GM18505 (cell line): ENCODE measurements around the gene YEATS2.

Experiments used
- ATAC-seq: cut with Tn5 transposase; IDR thresholded peaks from one replicate; pipeline ENCODE4 v1.9.1; 2021; ENCODE audit not compliant: unreplicated experiment
- POLR2A ChIP-seq: IDR thresholded peaks from 4 replicates; pipeline ENCODE4 v1.6.1; 2011; ENCODE audit warnings: borderline replicate concordance; ENCODE audit not compliant: insufficient read depth, insufficient read length; ENCODE audit errors: extremely low read depth

Gene YEATS2

DNA sequence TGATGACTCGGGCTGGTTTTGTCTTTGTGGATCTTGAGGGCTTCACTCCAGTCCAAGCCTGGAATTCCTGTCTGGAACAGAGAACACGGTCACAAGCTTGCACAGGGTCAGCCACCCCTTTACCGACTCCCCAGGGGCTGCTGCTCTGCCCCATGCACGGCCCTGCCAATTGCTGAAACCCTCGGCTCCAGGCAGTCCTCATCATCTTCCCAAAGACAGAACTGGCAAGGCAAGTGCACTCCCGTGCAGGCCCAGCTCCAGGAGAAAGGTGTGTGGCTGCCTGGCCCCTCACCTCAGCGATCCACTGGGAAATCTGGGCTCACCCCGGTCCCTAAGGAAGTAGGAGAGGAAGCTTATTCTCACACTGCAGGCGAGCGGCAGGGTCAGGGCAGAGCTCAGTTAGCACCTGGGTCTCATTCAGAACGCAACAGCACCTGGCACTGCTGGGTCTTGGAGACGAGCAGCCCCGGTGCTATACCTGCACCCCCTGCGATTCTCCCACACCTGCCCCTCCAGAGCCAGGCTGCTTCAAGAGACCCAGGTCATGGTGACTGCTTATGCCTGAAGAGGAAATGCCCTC, 120.5 kb downstream of the YEATS2 start:
- ATAC-seq, result no peak
- TF ChIP-seq POLR2A, result no peak

DNA sequence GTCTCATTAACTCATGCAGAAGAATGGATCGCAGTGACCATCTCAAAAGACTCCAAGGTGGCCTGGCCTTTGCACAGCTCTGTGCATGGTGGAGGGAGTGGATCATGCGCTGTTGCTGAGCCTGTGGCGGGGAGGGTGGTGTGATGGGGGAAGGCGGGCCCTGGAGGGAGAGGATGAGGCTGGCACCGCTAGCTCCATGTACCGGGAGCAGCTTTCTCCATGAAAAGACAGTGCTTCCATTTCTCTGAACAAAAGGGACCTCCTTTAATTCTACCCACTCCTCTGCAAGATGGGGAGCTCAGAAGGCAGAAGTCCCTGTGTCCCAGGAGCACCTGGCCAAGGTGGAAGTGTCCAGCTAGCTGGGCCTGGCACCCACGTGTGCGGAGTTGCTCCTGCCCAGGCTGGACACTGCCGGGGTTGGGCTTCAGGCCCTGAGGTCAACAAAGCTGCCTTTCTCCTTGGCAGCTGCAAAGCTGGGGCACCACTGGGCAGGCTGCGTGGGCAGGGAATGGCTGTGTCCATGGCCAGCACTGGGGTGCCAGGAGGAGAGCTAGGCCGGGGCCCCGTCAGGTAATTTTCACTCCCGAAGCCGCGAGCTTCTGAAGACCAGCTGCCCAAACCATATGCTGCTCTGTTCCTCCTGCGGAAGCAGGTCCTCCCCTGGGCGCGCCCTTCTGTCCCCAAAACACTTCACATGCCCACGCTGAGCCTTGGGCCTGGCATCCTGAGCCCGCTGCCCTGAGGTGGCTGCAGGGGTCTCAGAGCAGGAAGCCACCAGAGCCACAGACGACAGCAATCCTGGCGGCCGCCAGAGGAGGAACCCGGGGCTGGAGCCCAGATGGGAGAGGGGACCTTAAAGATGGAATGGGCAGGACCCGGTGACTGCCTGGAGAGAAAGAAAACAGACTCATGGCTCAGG, 121.4 kb downstream of the YEATS2 start:
- ATAC-seq, result no peak
- no peak for TF ChIP-seq POLR2A

DNA sequence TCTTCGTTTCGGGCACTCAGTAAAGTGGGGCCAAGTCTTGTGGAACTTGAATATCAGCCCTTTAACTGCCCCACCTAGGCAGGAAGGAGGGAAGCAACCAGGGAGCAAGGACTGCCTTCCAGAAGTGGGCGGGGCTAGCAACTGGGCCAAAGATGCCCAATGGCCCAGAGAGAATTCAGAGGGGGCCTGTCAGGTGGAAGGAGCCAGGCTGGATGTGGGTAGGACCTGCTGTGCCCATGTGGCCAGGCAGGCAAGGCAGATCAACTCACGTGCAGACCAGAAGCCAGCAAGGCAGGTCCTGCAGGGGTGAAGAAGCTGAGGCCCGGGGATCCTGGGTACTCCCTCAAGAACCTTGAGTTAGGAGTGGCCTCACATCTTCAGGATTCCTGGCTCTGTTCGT, 122.2 kb downstream of the YEATS2 start:
- no peak for TF ChIP-seq POLR2A
- no peak for ATAC-seq

DNA sequence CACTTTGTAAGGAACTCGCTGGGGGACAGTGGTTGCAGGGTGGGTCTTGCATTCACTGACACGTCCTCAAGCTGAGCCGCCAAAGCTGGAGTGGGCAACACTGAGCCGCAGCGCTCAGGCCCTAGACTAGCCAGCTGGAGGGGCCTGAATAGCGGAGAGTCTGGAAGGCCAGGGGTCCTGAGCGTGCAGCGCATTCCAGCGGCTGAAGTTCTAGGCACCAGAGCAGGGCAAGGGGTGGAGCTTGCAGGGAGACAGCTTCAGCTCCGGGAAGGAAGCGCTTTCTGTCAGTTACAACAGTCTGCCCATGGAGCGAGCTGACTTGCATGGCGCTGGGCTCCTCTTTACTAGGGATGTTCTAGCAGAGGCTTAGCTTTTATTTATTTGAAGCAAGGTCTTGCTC, 125.0 kb downstream of the YEATS2 start:
- TF ChIP-seq POLR2A, result no peak
- ATAC-seq, result no peak

DNA sequence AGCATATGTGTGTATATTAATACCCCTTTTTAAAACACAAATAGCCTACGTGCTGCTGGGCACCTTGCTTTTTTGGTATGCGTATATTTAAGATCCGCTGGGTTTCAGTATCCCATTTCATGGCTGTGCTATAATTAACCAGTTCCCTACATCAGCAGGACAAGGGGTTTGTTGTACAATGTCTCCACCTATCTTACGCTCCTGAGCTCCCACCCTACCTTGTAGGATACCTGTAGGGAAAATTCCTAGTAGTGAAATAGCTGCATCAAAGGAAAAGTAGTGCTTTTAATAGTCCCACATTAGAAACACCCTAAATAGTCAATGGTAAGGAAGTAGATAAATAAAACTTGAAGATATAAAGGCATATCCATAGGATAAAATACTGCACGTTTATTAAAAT, 126.4 kb downstream of the YEATS2 start:
- no peak for TF ChIP-seq POLR2A
- ATAC-seq, result no peak

DNA sequence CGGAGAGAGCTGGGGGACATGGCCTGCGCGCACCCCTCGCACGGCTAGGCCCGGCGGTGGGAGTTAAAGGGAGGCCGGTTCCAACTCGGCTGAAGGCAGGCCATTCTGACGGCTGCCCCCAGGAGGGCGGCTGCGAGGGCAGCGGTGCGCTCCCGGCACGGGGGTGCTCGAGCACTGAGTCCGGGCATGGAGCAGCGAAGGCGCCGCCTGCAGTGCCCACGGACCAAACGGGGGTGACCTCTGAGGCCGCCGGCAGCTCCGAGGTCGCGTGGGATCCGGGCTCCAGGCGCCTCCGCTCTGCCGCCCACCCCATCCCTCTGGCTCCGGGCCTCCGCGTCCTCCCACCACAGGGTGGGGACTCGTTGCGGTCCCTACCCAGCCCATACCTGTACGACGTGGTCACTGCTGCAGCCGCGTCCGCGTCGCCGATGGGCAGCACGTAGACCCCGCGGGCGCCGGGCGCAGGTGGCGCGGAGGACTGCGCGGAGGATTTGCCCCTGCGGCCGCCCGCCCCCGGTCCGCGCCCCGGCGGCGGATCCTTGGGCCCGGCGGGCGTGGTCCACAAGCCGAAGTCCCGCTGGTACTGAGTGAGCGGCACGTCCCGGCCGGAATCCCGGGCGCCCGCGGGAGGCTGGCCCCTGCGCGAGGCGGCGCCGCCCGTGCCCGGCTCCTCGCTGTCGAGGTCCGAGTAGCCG, 127.3 kb downstream of the YEATS2 start:
- no peak for TF ChIP-seq POLR2A
- peak; percentile 33 for ATAC-seq

DNA sequence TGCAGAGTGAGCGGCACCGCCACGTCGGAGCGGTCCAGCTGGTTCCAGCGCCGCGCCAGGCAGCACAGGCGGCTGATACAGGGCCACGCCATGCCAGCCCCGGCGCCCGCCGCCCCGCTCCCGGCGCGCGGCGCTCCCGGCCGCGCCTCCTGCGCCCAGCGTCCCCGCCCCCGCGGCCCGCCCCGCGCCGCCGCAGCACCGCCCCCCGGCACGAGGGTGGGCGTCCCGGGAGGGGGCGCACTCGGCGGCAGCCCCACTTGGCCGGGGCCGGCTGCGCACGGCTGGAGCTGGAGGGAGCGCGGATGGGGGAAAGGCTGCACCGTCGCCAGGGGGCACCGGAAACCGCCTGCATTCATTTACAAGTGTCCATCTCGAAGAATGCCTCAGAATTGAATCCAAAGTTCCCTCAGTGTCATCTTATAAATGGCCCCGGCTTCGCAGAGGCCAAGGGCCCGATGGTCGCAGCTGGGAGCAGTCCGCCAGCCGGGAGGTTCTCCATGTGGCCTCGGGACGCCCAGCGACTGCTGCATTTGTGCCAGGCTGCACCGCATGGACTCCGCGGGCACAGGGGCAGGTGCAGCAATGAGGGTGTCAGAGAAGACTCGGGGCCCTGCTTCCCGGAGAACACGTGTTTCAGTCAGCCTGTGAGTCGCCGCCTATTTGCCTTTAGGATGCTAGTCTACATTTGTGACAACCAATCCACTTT, 128.0 kb downstream of the YEATS2 start, which contains the start of gene MAP6D1:
MAP6D1 (minus strand) TSS at position 122 of the 706 bp plus-strand sequence; CDS start at position 92, 30 bp downstream.
- ATAC-seq, result peak; percentile 43
- no peak for TF ChIP-seq POLR2A

DNA sequence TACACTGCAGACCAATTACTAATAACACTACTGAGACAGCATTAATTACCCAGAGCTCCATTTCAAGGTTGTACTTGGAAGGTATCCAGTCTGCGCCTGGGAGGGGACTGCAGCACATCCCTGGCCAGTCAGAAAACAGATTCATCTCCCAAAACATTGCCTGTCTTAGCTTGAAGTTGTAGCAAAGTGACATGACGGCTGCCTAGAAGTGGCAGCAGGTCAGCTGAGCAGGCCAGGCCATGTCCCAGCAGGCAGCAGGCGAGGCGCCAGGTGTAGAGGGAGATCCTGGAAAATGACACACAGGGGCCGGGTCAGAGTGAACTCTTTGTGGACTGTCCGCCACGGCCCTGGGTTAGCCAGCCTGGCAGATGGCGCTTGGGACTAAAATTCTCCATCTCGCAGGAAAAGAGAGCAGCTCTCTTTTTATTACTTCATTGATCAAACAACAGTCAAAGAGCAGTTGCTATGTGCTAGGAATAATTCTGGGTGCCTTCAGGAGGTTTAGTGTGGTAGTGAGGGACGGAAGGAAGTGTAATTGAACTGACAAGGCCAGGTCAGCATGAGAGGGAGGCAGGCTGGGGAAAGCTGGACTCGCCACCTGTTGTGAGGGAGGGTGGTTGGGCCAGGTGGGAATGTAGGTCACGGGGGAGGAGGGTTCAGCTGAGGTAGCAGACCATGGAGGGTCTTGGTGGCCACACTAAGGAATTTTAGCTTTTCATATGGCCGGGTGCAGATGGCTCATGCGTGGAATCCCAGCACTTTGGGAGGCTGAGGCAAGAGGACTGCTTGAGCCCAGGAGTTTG, 129.1 kb downstream of the YEATS2 start:
- TF ChIP-seq POLR2A, result no peak

DNA sequence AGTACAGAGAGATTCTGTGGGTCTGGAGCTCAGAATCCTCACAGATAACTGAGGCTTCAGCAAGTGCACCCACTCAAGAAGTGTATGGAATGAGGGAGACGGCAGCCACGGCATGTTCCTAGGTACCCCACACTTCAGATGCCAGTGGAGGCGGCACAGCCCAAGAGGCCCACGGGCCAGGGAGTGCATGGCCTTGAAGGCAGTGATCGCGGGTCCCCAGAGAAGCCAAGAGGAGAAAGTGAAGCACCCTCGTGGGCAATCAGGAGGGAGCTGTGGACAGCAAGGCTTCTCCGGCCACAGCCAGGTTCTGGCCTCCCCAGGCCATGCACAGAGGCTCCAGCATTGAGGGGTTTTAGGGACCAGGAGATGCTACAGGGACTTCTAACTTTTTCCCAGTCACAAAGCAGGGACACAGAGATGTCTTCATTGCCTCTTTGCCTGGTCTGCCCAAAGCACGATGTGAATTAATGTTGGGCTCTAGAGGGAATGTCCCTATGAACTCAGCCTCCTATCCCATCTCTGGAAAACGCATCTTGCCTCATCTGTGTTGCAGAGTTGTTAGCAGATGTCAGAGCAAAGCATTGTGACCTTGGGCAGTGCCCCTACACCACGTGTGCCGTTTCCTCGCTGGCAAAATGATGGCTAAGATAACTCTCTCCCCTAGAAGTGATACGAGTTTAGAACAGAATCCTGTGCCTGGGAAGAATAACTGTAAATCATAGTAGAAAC, 130.4 kb downstream of the YEATS2 start:
- no peak for ATAC-seq
- TF ChIP-seq POLR2A, result no peak

More for the DNA sequence above, 129.1 kb downstream of the YEATS2 start:
- ATAC-seq, result no peak

DNA sequence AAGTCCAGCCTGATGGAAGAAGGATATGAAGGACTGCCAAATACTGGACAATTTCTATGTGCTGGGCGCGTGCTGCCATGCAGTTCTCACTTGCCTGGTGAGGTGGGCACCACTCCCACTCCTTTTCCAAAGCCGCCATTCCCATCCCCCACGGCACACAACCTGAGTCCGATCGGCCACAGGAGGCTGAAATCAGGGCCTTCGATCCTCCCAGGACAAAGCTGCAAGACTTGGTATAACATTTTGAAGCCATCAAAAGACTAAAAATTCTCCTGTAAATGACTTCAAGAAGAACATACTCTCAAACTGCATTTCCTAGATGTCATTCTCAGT, 130.9 kb downstream of the YEATS2 start:
- no peak for ATAC-seq
- no peak for TF ChIP-seq POLR2A

DNA sequence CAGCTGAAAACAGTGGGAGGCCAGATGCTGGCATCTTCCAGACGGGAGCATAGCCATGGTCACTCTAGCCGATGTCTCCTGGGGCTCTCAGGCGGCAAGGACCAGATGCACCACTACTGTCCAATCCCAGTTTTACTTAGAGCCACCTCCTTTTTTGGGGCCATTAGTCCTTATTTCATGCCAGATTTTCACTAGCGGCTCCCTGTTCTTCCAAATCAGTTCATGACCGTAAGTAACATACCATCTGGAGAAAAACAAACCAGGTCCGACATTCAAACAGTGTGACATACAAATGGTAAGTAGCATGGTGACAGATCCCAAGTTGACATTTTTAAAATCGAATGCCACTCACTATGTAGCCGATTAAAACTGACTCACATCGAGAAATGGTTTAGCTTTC, 131.9 kb downstream of the YEATS2 start:
- ATAC-seq, result no peak
- no peak for TF ChIP-seq POLR2A

DNA sequence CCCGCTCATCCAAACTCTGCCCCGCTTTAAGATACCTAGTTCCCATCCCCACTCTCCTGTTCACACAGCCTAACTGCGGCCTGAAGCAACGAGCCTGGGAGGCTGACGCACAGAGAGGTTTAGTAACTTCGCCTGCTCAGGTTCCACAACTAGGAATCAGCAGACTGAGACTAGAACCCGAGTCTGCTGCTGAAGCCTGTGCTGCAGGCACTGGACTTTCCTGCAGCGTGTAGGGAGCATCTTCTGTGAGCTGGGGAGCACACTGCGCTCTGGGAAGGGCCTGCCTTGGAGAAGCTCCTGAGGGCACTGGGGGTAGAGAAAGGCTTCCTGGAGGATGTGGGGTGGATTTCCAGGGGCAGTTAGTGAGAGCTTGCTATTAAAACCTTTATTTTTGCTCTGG, 132.6 kb downstream of the YEATS2 start:
- no peak for TF ChIP-seq POLR2A

More for the DNA sequence above, 132.6 kb downstream of the YEATS2 start:
- no peak for ATAC-seq
